Hematopoietic multipotent progenitor cell treated with erythropoietin and hydrocortisone succinate and interleukin-3 and kit ligand, for 17 days (in vitro differentiated cells): ENCODE results near the gene RRM2.
A peak's percentile ranks its signal among the peaks of the same experiment; 100 is the strongest.
"Not testable (repeated sequence)": the region's sequence is repeated elsewhere in the genome, so short reads cannot be mapped to it uniquely, and the experiment has no call there.

ENCODE experiments used
- DNase-seq: peaks from one replicate; pipeline ENCODE4 v3.0.0-alpha.2; 2015; ENCODE audit warnings: low spot score

Gene RRM2

DNA sequence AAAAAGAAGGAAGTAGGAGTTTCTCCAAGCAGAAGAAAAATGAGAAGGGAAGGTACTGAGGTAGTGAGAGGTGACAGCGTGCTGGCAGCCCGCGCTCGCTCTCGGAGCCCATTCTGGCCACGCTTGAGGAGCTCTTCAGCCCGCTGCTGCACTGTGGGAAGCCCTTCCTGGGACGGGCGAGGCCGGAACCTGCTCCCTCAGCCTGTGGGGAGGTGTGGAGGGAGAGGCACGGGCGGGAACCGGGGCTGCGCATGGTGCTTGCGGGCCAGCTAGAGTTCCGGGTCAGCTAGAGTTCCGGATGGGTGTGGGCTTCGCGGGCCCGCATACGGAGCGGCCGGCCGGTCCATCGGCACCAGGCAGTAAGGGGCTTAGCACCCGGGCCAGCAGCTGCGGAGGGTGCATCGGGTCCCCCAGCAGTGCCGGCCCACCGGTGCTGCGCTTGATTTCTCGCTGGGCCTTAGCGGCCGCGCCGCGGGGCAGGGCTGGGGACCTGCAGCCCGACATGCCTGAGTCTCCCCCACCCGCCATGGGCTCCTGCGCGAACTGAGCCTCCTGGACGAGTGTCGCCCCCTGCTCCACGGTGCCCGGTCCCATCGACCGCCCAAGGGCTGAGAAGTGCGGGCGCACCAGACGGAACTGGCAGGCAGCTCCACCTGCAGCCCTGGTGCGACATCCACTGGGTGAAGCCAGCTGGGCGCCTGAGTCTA, 31.2 kb upstream of the RRM2 start:
- DNase-seq = no peak

DNA sequence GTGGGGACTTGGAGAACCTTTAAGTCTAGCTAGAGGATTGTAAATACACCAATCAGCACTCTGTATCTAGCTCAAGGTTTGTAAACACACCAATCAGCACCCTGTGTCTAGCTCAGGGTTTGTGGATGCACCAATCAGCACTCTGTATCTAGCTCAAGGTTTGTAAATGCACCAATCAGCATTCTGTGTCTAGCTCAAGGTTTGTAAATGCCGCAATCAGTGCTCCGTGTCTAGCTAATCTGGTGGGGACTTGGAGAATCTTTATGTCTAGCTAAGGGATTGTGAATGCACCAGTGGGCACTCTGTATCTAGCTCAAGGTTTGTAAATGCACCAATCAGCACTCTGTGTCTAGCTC, 30.7 kb upstream of the RRM2 start:
- not testable (repeated sequence) for DNase-seq

DNA sequence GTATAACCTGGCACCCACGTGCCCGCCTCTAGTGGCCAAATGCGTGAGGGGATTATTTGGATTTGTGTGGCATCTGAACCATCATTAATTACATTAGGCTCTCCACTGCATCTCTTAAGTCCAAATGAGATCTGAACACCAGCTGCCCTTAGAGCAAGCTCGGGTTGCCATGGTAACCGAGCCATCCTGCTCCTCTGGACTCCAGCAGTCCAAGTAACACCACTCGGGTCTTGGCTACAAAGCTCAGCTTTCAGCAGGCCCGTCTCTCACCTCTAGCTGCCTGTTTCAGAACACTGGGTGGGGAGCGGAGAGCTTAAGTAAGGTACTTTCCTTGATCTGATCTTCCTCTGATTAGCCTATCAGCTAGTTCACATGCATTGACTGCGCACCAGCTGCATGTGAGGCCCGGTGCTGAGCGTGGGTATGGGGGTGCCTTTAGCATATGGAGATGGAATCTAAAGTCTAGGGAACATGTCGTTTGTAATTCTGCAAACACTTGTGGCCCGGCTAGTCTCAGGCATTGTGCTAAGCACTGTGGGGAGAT, 28.2 kb upstream of the RRM2 start:
- no peak for DNase-seq

GRCh38 chr2:10095175-10095574, 27.4 kb upstream of the RRM2 start:
- no peak for DNase-seq

DNA sequence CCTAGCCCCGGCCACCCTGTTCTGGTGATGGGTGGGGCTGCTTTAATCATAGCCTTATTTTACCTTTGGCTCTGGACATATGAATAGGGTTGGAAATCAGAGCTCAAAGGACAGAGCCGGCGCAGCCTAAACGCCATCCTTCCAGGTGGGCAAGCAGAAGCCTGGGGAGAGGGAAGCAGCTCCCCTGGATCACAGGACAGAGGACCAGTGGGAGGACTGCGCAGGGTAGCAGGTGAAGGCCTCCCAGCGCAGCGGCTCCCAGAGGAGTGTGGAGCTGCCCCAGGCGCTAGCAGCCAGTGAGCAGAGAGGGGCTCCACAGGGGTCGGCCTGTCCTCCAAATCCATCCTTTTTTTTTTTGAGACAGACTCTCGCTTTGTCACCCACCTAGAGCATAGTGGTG, 25.9 kb upstream of the RRM2 start:
- DNase-seq = no peak

DNA sequence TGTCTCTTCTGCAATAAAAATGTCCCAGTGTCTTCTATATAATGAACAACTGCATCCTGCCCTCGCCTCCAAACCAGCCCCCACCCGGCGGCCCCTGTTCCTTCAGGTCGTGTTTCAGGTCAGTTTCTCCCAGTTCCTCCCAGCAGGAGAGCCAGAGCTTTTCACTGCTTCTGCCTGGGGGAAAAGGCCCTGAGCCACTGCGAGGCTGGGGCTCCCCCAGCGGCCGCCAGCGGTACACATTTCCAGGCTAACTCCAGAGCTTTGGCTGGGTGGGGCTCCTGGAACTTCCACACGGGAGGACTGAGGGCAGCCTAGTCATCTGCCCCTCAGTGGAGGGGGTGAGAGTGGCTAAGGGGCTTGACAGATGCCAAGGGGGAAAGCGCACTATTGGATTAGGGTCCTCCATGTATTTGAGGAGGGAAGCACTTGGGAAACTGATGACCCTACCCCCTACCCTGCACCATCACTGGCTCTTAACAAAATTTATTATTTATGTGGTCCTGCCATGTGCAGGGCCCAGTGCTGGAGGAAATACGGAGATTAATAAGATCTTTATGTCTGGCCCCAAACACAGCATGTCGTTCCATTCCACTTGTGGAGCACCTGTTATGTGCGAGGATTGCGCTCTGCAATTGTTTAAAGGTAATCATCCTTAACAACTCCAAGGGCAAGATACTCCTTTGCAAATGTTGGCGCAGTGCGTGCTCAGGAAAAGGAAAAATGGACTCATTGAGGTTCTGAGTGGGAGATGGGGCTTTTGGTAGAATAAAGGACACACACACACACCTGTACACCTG, 25.0 kb upstream of the RRM2 start:
- peak; percentile 26 for DNase-seq

DNA sequence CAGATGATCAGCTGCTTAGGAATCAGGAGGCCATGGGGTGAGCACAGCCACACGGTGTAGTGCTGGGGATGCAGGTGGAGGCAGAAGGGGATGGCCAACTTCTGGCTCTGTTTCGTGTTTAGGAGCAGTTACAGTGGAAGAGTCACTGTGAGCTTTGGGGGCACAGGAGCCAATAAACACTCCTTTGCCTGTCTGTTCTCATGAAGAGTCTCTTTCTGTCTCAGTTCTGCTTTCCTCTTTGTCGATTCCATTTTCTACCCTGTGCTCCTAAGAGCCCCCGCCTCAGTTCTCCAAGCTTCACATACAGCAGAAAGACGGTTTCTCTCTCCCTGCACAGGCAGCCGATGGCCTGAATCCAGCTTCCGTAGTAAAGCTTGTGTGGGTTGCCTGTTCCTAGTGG, 21.0 kb upstream of the RRM2 start:
- no peak for DNase-seq

- DNase-seq = no peak
These were observed 19.4 kb upstream of the RRM2 start for GRCh38 chr2:10103179-10103578.

- not testable (repeated sequence) for DNase-seq
These were observed 17.6 kb upstream of the RRM2 start for GRCh38 chr2:10104906-10105305.

GRCh38 chr2:10109311-10109710, 13.2 kb upstream of the RRM2 start:
- no peak for DNase-seq

DNA sequence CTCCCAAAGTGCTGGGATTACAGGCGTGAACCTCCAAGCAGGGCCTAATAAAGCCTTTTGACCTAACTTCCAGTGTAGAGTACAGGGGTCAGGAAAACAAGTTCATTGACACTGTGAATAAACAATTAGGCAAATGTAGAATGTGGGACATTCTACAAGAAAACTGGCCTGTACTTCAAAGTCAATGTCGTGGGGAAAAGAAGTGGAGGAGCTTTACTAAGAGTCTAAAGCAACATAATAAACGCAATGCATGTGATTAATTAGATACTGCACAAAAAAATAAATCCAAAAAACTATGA, 3.6 kb upstream of the RRM2 start:
- no peak for DNase-seq

DNA sequence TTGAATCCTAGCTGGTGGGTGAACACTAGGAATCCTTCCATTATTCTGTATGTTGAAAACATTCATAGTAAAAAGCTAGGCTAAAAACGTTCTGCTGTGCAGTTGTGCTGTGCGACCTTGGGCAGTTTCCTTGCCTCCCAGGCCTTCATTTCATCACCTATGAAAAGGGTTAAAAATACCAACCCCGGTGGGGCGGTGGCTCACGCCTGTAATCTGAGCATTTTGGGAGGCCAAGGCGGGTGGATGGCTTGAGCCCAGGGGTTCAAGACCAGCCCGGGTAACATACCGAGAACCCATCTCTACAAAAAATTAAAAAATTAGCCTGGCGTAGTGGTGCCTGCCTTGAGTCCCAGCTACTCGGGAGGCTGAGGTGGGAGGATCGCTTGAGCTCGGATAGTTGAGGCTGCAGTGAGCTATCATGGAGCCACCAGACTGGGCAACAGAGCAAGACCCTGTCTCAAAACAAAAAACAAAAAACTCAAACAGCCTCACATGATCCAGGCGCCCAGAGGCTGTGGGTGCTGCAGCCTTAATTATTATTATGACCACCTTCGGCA, 2.9 kb upstream of the RRM2 start:
- DNase-seq = no peak

GRCh38 chr2:10120158-10120876, 2.2 kb upstream of the RRM2 start:
- DNase-seq = peak; percentile 78

DNA sequence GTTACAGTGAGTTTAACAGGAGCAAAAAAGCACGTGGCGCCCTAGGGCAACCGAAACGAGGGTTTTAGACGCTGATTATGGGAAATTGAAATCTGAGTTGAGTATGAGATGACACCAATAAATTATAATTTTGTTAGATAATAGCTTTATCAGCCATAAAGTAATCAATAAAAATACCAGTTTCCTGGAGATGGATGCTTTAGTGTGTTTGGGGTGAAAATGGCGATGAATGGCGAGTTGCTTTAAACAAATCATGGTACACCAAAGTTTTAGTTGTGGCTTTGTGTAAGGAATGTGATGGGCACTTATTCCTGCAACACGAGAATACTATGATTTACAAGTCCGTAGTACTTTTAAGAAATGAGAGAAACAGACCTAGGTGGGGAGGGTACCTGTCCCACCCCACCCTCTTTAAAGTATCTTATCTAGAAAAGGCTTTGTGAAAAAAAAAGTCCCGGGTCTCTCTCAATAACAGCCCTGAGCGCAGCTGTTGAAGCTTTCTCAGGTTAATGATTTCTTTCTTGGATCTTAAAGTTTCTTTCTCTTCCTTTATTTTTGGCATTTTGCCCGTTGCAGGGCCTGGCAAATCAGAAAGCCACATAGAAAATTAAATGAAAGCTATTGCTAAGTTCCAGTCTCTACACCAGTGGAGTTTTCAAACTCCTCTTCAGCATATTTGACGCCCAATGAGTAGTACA, 1.5 kb upstream of the RRM2 start:
- DNase-seq = peak; percentile 48

- peak; percentile 15 for DNase-seq
These were observed 742 bp downstream of the RRM2 start for GRCh38 chr2:10123281-10123680.

DNA sequence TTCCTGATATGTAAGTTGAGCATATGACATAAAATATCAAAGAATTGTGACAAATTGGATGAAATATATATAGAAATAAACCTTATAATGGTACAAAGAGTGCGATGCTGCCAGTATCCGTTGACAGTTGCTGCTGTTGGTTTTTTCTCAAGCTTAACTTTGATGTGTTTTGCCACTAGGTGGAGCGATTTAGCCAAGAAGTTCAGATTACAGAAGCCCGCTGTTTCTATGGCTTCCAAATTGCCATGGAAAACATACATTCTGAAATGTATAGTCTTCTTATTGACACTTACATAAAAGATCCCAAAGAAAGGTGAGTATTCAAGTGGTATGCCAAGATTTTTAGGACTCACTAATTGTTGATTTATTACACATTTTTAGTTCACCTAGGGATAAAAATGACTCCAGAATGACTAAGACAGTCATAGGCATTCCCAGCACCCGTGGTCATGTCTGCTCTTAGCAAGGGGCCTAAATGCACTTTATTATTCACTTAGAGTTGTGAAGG, 2.1 kb downstream of the RRM2 start:
- DNase-seq = peak; percentile 83

DNA sequence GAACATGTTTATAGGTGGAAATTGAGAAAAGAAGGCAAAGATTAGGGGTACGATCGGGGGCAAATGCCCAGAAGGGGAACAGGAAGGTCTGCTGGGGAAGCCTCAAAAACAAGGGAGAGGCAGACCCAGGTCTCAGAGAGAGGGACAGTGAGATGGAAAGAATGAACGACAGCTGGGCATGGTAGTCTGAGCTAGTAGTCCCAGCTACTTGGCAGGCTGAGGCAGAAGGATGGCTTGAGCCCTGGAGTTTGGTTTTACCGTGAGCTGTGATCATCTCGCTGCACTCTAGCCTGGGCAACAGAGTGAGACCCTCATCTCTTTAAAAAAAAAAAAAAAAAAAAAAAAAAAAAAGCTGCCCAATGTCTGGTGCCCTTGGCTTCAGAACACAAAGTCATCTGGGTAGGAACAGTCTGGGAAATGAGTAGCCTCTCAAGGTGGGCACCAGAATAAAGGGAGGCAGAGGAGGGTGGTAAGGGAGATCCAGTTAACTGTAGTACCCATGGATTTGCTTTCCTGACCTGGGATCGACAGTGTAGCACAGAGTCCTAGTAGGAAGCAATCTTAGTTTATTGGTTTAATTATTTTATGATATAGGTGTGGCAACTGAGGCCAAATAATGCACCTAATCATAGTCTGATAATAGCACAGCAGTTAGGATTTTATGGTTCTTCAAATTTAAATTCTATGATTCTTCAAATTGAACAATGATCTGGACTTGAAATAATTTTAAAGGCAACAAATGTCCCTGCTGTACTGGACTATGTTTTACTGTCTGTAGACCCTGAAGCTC, 3.5 kb downstream of the RRM2 start:
- DNase-seq = no peak

- peak; percentile 25 for DNase-seq
These were observed 4.1 kb downstream of the RRM2 start for GRCh38 chr2:10126632-10127026.

GRCh38 chr2:10128420-10128819, 5.9 kb downstream of the RRM2 start:
- no peak for DNase-seq

- DNase-seq = no peak
These were observed 7.0 kb downstream of the RRM2 start for GRCh38 chr2:10129490-10129889.

DNA sequence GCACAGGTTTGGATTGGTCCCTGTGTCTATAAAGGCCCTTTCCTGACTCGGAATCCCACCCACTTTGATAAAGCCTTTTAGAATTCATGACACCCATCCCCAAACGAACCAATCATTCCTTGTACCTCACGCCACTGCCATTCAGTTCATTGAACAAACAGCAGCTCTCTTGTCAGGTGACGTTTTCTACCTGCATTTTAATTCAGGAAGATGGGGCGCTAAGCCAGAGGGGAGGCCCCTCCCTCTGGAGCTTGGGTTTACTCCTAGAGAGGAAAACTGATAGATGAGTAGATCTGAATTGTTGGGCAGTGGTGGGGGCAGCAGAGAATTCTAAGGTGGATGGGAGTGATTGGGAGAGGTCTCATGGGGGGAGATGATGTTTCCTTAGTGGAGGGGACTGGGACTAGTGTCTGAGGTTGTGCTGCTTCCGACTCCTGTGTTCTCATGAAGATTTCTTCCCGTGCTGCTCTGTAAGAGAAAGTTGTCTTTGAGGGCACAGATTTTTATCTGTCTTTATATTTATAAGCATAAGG, 9.6 kb downstream of the RRM2 start:
- DNase-seq = no peak
